OCI-LY1 (cell line): ENCODE data around the gene HES2.

Experiments used
- CTCF ChIP-seq: fragments of 200-600 bp; sonication (generic), shearing (Covaris generic); IDR thresholded peaks from 2 replicates; pipeline ENCODE4 v1.5.1; 2017; ENCODE audit warnings: mild to moderate bottlenecking, antibody characterized with exemption, low read length, moderate library complexity, mixed read lengths
- EZH2 ChIP-seq: fragments of 200-600 bp; sonication (generic), shearing (Covaris generic); IDR thresholded peaks from 2 replicates; pipeline ENCODE4 v1.8.0; 2017; ENCODE audit warnings: borderline replicate concordance, mixed run types, mild to moderate bottlenecking, antibody characterized with exemption, low read length, moderate library complexity, mixed read lengths

- TF ChIP-seq CTCF = no peak
- no peak for TF ChIP-seq EZH2
Measured at GRCh38 chr1:6434186-6434585, 14.5 kb upstream of the HES2 start.
